Uterus (tissue), 2 donors: ENCODE data around the gene BEND6.
"Not testable (repeated sequence)": the region's sequence is repeated elsewhere in the genome, so short reads cannot be mapped to it uniquely, and the experiment has no call there.

Experiments used
- POLR2A ChIP-seq, 2 donors: fragments of 450-650 bp; IDR thresholded peaks; one replicate each; pipeline ENCODE4 v1.6.1; 2016; ENCODE audit warnings: antibody characterized with exemption in 2 of 2, mild to moderate bottlenecking in 1 of 2, moderate library complexity in 1 of 2
- TF ChIP-seq, protein P1 (sequence below), 4 experiments: fragments of 200-600 bp in 2 of 4; fragments of 450-650 bp in 2 of 4; sonication (generic) in 2 of 4; IDR thresholded peaks; one replicate each; pipeline ENCODE4 v1.5.1; 2016 to 2019; ENCODE audit warnings: antibody characterized with exemption in 4 of 4, mild to moderate bottlenecking in 2 of 4, moderate library complexity in 1 of 4

DNA sequence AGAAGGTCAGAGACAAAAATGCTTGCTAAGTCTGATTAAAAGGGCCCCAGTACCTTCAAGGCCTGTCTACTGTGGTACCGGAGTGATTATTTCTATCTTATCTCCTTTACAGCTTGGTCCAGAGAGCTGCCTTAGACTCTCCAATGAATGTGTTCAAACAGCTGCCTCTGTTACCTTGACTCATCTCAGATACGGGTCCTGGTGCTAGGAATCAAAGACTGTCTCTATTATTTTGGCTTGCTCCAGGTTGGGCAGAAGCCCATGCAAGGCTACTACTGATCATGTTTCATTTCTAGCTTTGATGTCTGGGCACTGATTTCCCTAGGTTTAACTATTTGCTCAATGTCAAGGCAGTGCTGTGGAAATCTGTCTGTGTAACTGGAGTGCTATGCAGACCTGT, 53.2 kb downstream of the BEND6 start:
- TF ChIP-seq, protein P1, sequence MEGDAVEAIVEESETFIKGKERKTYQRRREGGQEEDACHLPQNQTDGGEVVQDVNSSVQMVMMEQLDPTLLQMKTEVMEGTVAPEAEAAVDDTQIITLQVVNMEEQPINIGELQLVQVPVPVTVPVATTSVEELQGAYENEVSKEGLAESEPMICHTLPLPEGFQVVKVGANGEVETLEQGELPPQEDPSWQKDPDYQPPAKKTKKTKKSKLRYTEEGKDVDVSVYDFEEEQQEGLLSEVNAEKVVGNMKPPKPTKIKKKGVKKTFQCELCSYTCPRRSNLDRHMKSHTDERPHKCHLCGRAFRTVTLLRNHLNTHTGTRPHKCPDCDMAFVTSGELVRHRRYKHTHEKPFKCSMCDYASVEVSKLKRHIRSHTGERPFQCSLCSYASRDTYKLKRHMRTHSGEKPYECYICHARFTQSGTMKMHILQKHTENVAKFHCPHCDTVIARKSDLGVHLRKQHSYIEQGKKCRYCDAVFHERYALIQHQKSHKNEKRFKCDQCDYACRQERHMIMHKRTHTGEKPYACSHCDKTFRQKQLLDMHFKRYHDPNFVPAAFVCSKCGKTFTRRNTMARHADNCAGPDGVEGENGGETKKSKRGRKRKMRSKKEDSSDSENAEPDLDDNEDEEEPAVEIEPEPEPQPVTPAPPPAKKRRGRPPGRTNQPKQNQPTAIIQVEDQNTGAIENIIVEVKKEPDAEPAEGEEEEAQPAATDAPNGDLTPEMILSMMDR (IDR thresholded peaks at IDR 0.05): not testable (repeated sequence)
- TF ChIP-seq POLR2A (IDR thresholded peaks at IDR 0.05): not testable (repeated sequence)
